GM18499 (cell line): ENCODE data around the gene MS4A10.
"Not testable (repeated sequence)": the region's sequence is repeated elsewhere in the genome, so short reads cannot be mapped to it uniquely, and the experiment has no call there.

Experiments used
- ATAC-seq: cut with Tn5 transposase; IDR thresholded peaks from one replicate; pipeline ENCODE4 v1.9.1; 2021; ENCODE audit warnings: moderate number of reproducible peaks; ENCODE audit not compliant: insufficient read depth, unreplicated experiment

The MS4A10 gene

GRCh38 chr11:60785136-60785535 lies at the start of gene MS4A10:
MS4A10 (plus strand) TSS chr11:60785333; CDS start chr11:60790336, 5,003 bp downstream.
- no peak for ATAC-seq

GRCh38 chr11:60739114-60739513 lies 46.0 kb upstream of the MS4A10 start:
- no peak for ATAC-seq

GRCh38 chr11:60740573-60740972 lies 44.6 kb upstream of the MS4A10 start:
- no peak for ATAC-seq

DNA sequence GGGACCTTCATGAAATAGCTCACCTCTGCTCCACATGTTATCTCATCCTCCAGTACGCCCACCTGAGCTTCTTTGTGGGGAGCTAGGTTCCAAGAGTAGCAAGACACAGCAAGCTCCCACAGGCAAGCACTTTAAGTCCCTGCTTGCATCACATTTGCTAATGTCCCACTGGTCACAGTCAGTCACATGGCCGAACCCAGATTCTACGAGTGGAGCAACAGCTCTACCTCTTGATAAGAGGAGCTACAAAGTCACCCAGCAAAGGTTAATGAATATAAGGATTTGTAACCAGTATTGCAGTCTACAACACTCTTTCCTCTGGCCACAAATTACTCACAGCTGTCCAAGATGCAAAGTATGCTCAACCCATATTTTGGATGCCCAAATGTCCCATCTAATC lies 43.7 kb upstream of the MS4A10 start:
- no peak for ATAC-seq

- no peak for ATAC-seq
These were observed 42.1 kb upstream of the MS4A10 start for GRCh38 chr11:60743058-60743457.

DNA sequence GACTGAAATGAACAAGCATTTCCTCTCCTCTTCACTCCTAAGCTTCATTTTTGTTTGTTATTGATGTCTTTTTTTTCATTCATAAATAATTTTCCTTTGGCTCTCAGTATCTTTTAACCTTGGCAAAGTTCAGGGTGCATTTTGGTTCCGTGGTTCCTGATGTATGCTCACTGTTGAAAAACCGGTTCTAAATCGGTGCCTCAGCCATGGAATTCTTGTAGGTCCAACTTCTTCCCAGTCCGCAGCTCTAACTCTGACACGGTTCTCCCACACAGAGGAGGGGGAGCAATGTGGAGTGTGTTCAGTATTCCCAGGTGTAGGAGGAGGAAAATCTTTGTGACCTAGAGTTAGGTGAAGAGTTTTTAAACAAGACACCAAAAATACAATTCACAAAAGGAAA lies 41.0 kb upstream of the MS4A10 start:
- ATAC-seq, result no peak

- ATAC-seq, result no peak
These were observed 37.7 kb upstream of the MS4A10 start for GRCh38 chr11:60747359-60747873.

GRCh38 chr11:60748225-60748624 lies 36.9 kb upstream of the MS4A10 start:
- ATAC-seq, result no peak

- ATAC-seq, result no peak
These were observed 36.3 kb upstream of the MS4A10 start for GRCh38 chr11:60748821-60749220.

DNA sequence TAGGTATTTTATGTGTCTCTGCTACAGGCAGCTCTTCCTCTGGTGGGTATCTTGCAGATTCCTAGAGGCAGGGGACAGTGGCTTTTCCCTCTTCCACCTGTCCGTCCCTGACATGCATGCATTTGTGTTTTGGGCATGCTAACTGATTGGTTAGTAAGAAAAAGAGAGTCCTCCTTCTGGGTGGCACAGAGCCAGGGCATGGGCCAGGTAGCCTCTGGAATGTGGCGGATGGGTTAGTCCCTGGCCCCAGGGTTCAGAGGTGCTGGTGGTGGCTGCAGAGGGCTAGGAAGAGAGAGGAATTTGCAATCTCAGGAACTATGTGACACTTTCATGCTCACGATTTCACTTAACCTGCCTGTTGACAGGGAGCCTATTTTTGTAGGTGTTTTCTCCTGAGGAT lies 34.2 kb upstream of the MS4A10 start:
- ATAC-seq, result no peak

DNA sequence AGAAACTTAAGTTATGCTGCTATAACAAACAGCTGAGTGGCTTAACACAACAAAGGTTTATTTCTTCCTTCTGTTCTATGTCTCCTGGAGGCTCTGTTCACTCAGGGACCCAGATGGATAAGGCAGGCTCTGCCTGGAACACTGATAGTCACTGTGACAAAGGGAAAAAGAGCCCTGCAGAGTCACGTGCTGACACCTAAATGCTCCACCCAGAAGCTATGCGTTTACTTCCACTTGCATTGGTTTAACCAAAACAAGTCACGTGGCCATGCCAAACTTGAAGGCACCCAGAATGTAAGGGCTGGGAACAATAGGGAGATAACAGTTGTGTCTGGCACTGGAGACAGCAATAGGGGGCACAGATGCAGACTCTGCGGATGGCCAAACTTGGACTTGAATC lies 31.8 kb upstream of the MS4A10 start:
- no peak for ATAC-seq

DNA sequence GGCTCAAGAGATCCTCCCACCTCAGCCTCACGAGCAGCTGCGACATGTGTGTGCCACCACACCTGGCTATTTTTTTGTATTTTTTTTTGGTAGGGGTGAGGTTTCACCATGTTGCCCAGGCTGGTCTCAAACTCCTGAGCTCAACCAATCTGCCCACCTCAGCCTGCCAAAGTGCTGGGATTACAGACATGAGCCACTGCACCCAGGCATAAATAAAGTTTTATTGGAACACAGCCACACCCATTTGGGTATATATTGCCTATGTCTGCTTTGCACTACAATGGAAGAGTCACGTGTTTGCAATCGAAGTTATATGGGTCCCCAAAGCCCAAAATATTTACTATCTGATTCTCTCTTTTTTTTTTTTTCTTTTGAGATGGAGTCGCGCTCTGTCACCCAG lies 30.2 kb upstream of the MS4A10 start:
- ATAC-seq, result no peak

DNA sequence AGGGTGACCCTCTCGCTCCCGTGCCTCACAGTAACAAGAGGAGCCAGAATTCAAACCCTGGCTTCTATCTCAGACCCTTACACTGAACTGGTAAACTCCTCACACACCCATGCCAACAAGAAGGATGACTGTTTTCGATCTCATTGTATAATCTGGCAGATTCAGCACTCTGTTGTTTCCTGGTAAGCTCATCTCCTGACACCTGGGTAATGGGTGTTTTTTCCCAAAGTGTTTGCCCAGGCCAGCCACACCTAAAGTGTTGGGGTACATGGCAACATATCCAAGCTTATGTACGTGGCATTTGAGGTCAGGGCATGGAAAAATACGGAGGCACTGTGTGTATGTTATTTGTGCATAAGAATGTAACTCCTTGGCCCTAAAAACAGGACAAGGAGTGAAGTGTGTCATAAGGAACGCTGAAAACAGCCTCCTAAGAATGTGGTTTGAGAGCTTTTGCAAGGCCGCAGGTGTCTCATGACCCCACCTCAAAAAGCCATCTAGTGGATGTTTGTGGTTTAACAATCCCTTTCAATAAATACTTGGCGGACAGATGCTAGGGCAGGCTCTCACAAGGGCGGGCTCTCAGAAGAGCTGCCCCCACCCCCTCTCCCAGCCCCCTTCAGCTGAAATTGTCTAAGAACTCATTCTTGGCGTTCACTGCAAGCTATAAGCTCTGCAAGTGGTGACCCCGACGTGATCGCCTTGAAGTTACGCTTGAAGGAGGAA lies 28.7 kb upstream of the MS4A10 start, which contains the start of gene MS4A15:
MS4A15 (plus strand) TSS at position 561 of the 726 bp plus-strand sequence. CDS start 6,867 bp downstream, outside the sequence.
- no peak for ATAC-seq

DNA sequence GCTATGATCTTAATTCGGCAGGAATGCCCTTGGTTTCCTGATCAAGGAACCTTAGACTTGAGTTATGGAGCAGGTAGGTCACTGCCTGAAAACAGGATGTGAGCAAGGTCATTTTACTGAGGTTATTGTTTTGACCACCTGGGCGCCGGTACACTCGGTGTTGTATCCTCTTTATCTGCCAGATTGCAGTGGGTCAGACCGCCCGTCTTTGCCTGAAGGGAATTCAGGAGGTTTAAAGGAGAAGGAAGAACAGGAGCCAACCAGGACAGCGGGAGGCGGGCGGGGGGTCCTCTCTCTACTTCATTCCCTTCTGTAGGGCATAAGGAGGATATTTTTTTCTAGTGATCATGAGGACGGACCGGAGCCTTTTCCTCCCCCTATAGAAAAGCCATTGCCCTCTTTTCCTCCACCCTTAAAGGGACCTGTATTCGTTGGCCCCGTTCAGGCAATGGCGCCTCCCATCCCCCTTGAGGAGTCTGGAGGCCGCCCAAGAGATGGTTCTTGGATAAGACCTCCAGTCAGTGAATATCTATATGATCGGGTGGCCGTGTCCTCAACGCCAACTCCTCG lies 27.8 kb upstream of the MS4A10 start:
- ATAC-seq, result no peak

- ATAC-seq, result not testable (repeated sequence)
These were observed 26.5 kb upstream of the MS4A10 start for GRCh38 chr11:60758671-60759070.

- ATAC-seq, result not testable (repeated sequence)
These were observed 25.5 kb upstream of the MS4A10 start for GRCh38 chr11:60759438-60760225.

DNA sequence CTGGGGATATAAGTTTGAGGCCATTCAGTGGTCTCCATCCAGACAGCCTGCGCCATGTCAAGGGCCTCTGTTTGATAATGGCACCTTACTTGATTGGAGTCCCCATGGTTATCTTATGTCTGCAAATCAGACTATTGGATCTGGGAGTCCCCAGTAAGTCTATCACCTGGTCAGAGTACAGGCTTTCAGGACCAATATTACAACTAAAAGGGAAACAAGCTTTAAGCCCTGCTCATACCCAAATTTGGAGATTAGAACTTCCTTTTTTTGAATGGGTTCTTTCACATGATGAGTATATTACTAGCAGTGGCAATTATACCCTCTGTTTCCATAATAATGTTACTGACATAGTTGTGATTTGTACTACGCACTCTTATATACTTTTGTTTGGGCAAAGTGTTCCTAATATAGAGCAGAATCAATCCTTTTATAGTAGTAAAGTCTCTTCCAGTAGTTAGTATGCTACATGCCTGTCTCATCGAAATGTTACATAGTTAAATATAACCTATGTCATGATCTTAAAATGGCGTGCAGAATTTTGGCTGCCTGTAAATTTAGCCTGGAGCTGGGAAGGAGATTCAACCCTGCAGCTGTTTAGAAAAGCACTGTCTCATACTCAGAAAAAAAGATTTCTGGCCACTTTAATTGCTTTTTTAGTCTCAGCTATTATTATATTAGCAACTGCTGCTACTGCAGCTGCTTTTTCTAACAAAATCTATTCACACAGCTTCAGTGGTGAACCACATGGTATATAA lies 23.5 kb upstream of the MS4A10 start:
- ATAC-seq, result no peak

- ATAC-seq, result peak; percentile 41
These were observed 22.1 kb upstream of the MS4A10 start for GRCh38 chr11:60762851-60763691.

GRCh38 chr11:60763692-60764369 lies 21.3 kb upstream of the MS4A10 start:
- ATAC-seq, result no peak
